K562 (cell line): ENCODE measurements around the gene IGLON5. TPM values are rescaled to one million over a fixed set of nuclear protein-coding genes. Genes with fewer than 3 reads are reported as not detected.

ENCODE experiments used
- EP400 ChIP-seq: fragments of 450-650 bp; IDR thresholded peaks from 2 replicates; pipeline ENCODE4 v1.6.1; 2017; ENCODE audit warnings: antibody characterized with exemption, mild to moderate bottlenecking, moderate library complexity
- FOXM1 ChIP-seq, 2 experiments: fragments of 450-650 bp in 1 of 2; sonication (generic) in 1 of 2; formaldehyde crosslinking in 1 of 2; IDR thresholded peaks; 2 replicates each; pipeline versions ENCODE4 v1.6.1 to v1.9.0; 2017 to 2022; ENCODE audit warnings: low read depth in 2 of 2, mild to moderate bottlenecking in 2 of 2, missing genetic modification reagents in 1 of 2, moderate library complexity in 1 of 2
- GABPB1 ChIP-seq: sonication (generic); formaldehyde crosslinking; IDR thresholded peaks from 2 replicates; pipeline ENCODE4 v1.8.0; 2022; ENCODE audit warnings: mild to moderate bottlenecking, missing genetic modification reagents
- HNRNPK ChIP-seq: fragments of 200-400 bp; formaldehyde crosslinking; IDR thresholded peaks from one replicate; pipeline ENCODE4 v1.6.1; 2018; ENCODE audit warnings: mild to moderate bottlenecking, low read depth, low read length; ENCODE audit not compliant: poor library complexity, severe bottlenecking
- MLX ChIP-seq, 2 experiments: fragments of 450-650 bp in 1 of 2; sonication (generic) in 1 of 2; formaldehyde crosslinking; conservative IDR thresholded peaks; 2 replicates each; pipeline versions ENCODE4 v1.4.0 to v1.8.1; 2020 to 2022; ENCODE audit warnings: mild to moderate bottlenecking in 1 of 2, missing genetic modification reagents in 1 of 2
- SRF ChIP-seq, 2 experiments: fragments of 250-450, 450-650 bp in 1 of 2; sonication (Bioruptor Pico) in 1 of 2; sonication (generic) in 1 of 2; formaldehyde crosslinking; IDR thresholded peaks; 2 replicates each; pipeline versions ENCODE4 v1.5.0 to v1.5.1; 2020 to 2022; ENCODE audit warnings: mild to moderate bottlenecking in 1 of 2, missing genetic modification reagents in 1 of 2
- ZBTB9 ChIP-seq: fragments of 450-650 bp; formaldehyde crosslinking; IDR thresholded peaks from 2 replicates; pipeline ENCODE4 v1.4.0; 2020; ENCODE audit warnings: mild to moderate bottlenecking, moderate library complexity
- polyA plus RNA-seq, 8 experiments: library from polyadenylated mRNA; depleted of rRNA in 4 of 8; stranded (reverse) in 5 of 8; unstranded in 3 of 8; fragments of >200 nt; fragmentation: Nextera tagmentation in 2 of 8; fragmentation: Illumina TruSeq in 1 of 8; extraction: Ambion mirVana in 2 of 8; extraction: Trizol in 1 of 8; gene quantifications; 2 replicates each; pipeline versions ENCODE4 v1.2.1 to v1.2.3, GENCODE V29; 2011 to 2014; ENCODE audit warnings: inconsistent platforms in 1 of 8, missing spikeins in 1 of 8
- total RNA-seq, 7 experiments: library from RNA; depleted of rRNA in 6 of 7; stranded (reverse); fragments of >200 nt in 6 of 7; fragmentation: Illumina TruSeq in 2 of 7; extraction: Trizol in 2 of 7; gene quantifications; 2 replicates each; pipeline versions ENCODE4 v1.2.1 to v1.2.3, GENCODE V29; 2011 to 2021; ENCODE audit warnings: low replicate concordance in 1 of 7

Gene IGLON5
- total and polyA plus RNA-seq, 9 of the 15 experiments (the other 6 are each of a cell fraction or from before 2014, with no cell fraction given): 0.03 to 0.22 (median 0.14) TPM; not detected in 2

DNA sequence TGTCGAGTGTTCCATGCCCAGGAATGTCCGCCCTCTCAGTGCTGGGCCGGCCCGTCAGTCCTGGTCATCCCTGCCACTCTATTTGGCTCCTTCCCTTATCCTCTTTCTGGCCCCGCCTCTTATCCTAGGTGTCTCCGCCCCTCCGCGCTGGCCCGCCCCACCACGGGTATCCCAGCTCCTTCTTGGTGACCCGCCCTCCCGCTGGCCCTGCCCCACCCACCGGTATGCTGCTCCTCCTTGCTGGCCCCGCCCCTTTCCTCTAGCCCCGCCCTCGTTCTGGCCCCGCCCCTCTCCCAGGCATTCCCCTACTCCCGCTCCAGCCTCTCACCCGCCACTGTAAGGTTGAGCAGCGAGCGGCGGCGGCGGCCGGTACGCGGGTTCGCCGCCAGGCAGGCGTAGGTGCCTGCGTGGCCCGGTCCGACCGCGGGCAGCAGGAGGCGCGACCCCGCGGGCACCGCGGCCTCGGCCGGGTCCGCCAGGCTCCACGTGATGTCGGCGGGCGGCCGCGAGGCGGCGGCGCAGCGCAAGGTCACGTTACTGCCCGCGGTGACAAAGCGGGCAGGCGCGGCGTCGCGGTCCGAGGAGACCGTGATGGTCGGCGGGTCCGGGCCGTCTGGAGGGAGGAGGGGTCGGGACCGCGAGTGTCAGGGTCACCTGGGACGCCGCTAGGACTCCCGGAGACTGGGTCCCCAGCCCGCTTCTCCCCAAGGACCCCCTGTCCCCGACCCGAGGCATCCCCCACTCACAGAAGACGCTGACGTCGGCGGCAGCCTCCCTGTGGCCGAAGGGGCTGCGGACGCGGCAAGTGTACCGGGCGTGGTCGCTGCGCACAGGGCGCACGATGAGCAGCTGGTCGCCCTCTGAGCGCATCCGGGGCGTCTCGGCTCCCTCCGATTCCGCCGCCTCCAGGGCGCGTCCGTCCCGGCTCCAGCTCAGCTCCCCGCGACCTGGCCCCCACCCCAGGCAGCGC, 28.5 kb downstream of the IGLON5 start (continued):
- TF ChIP-seq SRF (CRISPR knock-in tag; IDR thresholded peaks at IDR 0.05): peak in 1 of 2 experiments; percentile 68; a peak in 1 of 4 replicates
- TF ChIP-seq ZBTB9 (CRISPR knock-in tag): 0 out of 2 replicates have a peak, but pooled peaks have one; percentile 50
- peak; percentile 84 for TF ChIP-seq EP400
- no peak for TF ChIP-seq FOXM1 (IDR thresholded peaks at IDR 0.05; ENCODE audit: low read depth)
- 0 out of 2 replicates have a peak, but pooled peaks have one; percentile 32 for TF ChIP-seq FOXM1 (CRISPR knock-in tag; IDR thresholded peaks at IDR 0.05; ENCODE audit: low read depth)
- 0 out of 4 replicates have a peak, but pooled peaks of 1 of the 2 experiments have one; percentile 27 for TF ChIP-seq MLX (CRISPR knock-in tag; conservative IDR thresholded peaks at IDR 0.05)
- TF ChIP-seq HNRNPK: no peak
- peak; percentile 72; the same call in 1 of the 2 replicates for TF ChIP-seq GABPB1
